T-cell (primary cell): ENCODE results near the gene ANO10. TPM values are rescaled to one million over a fixed set of nuclear protein-coding genes. Genes with fewer than 3 reads are reported as not detected.

Source experiments
- ATAC-seq, 4 experiments: fragments of 200-7000 bp in 3 of 4; fragments of 150-1000 bp in 1 of 4; cut with Tn5 transposase; replicated peaks in 1 of 4; 1 replicate in 3 of 4; 2 replicates in 1 of 4; pipeline ENCODE4 v1.10.0; 2021; ENCODE audit warnings: moderate library complexity in 3 of 4, mild to moderate bottlenecking in 2 of 4, moderate number of reproducible peaks in 1 of 4
- CTCF ChIA-PET, 2 donors: fragments of 300-600 bp; sonication (Branson Sonifier 250); formaldehyde crosslinking; loops; one replicate each; lab custom pipeline; 2022; ENCODE audit warnings: antibody characterized with exemption in 2 of 2; lab: Charles Lee
- POLR2A ChIA-PET, 2 donors: fragments of 300-600 bp; sonication (Branson Sonifier 250); formaldehyde crosslinking; loops; one replicate each; lab custom pipeline; 2022; ENCODE audit warnings: antibody characterized with exemption in 2 of 2; lab: Charles Lee
- DNase-seq, 35 experiments: peaks; one replicate each; pipeline versions ENCODE4 v3.0.0 to v3.0.0-alpha.2; 2013 to 2023
- H3K27ac ChIP-seq: one replicate; pipeline ENCODE4 v1.5.1; 2013; ENCODE audit warnings: low read length
- H3K27me3 ChIP-seq, 2 experiments: replicated peaks in 1 of 2; 1 replicate in 1 of 2; 2 replicates in 1 of 2; pipeline versions ENCODE4 v1.6.1 to v1.7.0; 2013; ENCODE audit warnings: low read length in 1 of 2, mixed read lengths in 1 of 2; ENCODE audit not compliant: control insufficient read depth in 2 of 2, insufficient read depth in 2 of 2; ENCODE audit errors: extremely low read depth in 1 of 2
- H3K36me3 ChIP-seq, 2 donors: 1 replicate in 1 of 2; 2 replicates in 1 of 2; pipeline versions ENCODE4 v1.6.1 to v1.7.0; 2013; ENCODE audit warnings: low read length in 1 of 2; ENCODE audit not compliant: control insufficient read depth in 2 of 2, insufficient read depth in 1 of 2; ENCODE audit errors: extremely low read depth in 1 of 2
- H3K4me1 ChIP-seq, 2 experiments: 1 replicate in 1 of 2; 2 replicates in 1 of 2; pipeline versions ENCODE4 v1.6.1 to v1.7.0; 2013; ENCODE audit warnings: low read length in 2 of 2, mixed read lengths in 1 of 2; ENCODE audit not compliant: insufficient read depth in 2 of 2, control insufficient read depth in 1 of 2; ENCODE audit errors: extremely low read depth in 1 of 2
- H3K4me3 ChIP-seq, 2 donors: 1 replicate in 1 of 2; 2 replicates in 1 of 2; pipeline versions ENCODE4 v1.5.1 to v1.7.0; 2013; ENCODE audit warnings: mild to moderate bottlenecking in 2 of 2, low read length in 1 of 2, moderate library complexity in 1 of 2; ENCODE audit not compliant: control insufficient read depth in 1 of 2; ENCODE audit errors: extremely low read depth in 1 of 2
- H3K9me3 ChIP-seq: 2 replicates; pipeline ENCODE4 v1.7.0; 2013
- H3K27ac Mint-ChIP-seq, 2 donors: one replicate each; pipeline ENCODE4 v1.8.0; 2020 to 2021; ENCODE audit warnings: mild to moderate bottlenecking in 2 of 2, mixed read lengths in 2 of 2
- H3K27me3 Mint-ChIP-seq, 2 donors: one replicate each; pipeline ENCODE4 v1.8.0; 2021 to 2022; ENCODE audit warnings: mixed read lengths in 2 of 2
- H3K36me3 Mint-ChIP-seq: one replicate; pipeline ENCODE4 v1.8.0; 2021; ENCODE audit warnings: mixed read lengths
- H3K4me1 Mint-ChIP-seq, 3 donors: one replicate each; pipeline ENCODE4 v1.8.0; 2020 to 2022; ENCODE audit warnings: mixed read lengths in 3 of 3, mild to moderate bottlenecking in 1 of 3
- H3K4me3 Mint-ChIP-seq, 3 donors: one replicate each; pipeline ENCODE4 v1.8.0; 2020 to 2022; ENCODE audit warnings: mild to moderate bottlenecking in 3 of 3, mixed read lengths in 3 of 3, moderate library complexity in 3 of 3
- H3K9me3 Mint-ChIP-seq, 3 donors: one replicate each; pipeline ENCODE4 v1.8.0; 2020 to 2022; ENCODE audit warnings: mixed read lengths in 3 of 3
- WGBS: methylation state at CpG from one replicate; pipeline ENCODE4 v1.1.5; 2013; ENCODE audit warnings: missing lambda C conversion rate; ENCODE audit not compliant: insufficient coverage; 5-methylcytosine and 5-hydroxymethylcytosine counted together
- total RNA-seq, 35 experiments: library from RNA in 6 of 35; stranded (reverse) in 6 of 35; fragments of 120-200 nt in 1 of 35; gene quantifications; one replicate each; pipeline versions ENCODE4 v1.2.1 to v1.2.4 and lab custom pipeline; 2013 to 2026

Gene ANO10
- total RNA-seq, 5 donors from 2014 or later (not counting 1 experiment from before 2014, with no cell fraction given), result 8.4 to 12.3 (median 9.4) TPM

GRCh38 chr3:43629257-43629656, 7.4 kb upstream of the ANO10 start:
- no peak overlapping the region for H3K27ac ChIP-seq
- H3K9me3 ChIP-seq, result no peaks in the 10 kb centered on the region
- H3K4me1 ChIP-seq, result peaks cover 2 to 3% of the 10 kb centered on the region in 2 experiments
- CTCF ChIA-PET, result no interaction called here
- H3K27me3 ChIP-seq, result peaks cover 0 to 8% of the 10 kb centered on the region in 2 experiments
- no peak overlapping the region for H3K4me3 ChIP-seq
- Mint-ChIP-seq H3K4me3 (no peak overlapping the region), H3K27ac (no peak overlapping the region), H3K36me3 (no peaks in the 10 kb centered on the region), H3K9me3 (peaks cover 0 to 4% (median 0%) of the 10 kb centered on the region in 3 donors), H3K4me1 (peaks cover 0 to 7% (median 0%) of the 10 kb centered on the region in 3 donors), H3K27me3 (peaks cover 0 to 9% of the 10 kb centered on the region in 2 donors)
- no peak for ATAC-seq
- no peak for DNase-seq
- POLR2A ChIA-PET, result no interaction called here
- H3K36me3 ChIP-seq, result no peaks in the 10 kb centered on the region

GRCh38 chr3:43627360-43627759, 5.5 kb upstream of the ANO10 start:
- H3K27ac ChIP-seq, result no peak overlapping the region
- CTCF ChIA-PET, result no interaction called here
- ATAC-seq (no peak), DNase-seq (peak in 1 of 35 experiments; percentile 9)
- H3K4me3 ChIP-seq, result no peak overlapping the region
- POLR2A ChIA-PET, result no interaction called here
- peaks cover 7 to 14% (median 8%) of the 10 kb centered on the region in 3 donors for H3K4me1 Mint-ChIP-seq
- H3K4me3 Mint-ChIP-seq, result no peak overlapping the region
- no peaks in the 10 kb centered on the region for H3K36me3 ChIP-seq
- peaks cover 5 to 10% of the 10 kb centered on the region in 2 experiments for H3K4me1 ChIP-seq
- H3K27ac Mint-ChIP-seq, result no peak overlapping the region
- H3K9me3 ChIP-seq, result no peaks in the 10 kb centered on the region
- peaks cover 0 to 8% of the 10 kb centered on the region in 2 experiments for H3K27me3 ChIP-seq
- peaks cover 0 to 9% of the 10 kb centered on the region in 2 donors for H3K27me3 Mint-ChIP-seq
- peaks cover 0 to 4% (median 0%) of the 10 kb centered on the region in 3 donors for H3K9me3 Mint-ChIP-seq
- no peaks in the 10 kb centered on the region for H3K36me3 Mint-ChIP-seq
- WGBS, result no CpG with 5 or more reads among the region's 2 CpGs

- Histone ChIP-seq H3K27me3 (peaks cover 0 to 6% of the 10 kb centered on the region in 2 experiments), H3K27ac (no peak overlapping the region), H3K4me3 (no peak overlapping the region), H3K36me3 (no peaks in the 10 kb centered on the region), H3K9me3 (no peaks in the 10 kb centered on the region), H3K4me1 (peaks cover 10 to 19% of the 10 kb centered on the region in 2 experiments)
- 100% methylated on average over 2 of the region's 6 CpGs for WGBS
- Mint-ChIP-seq H3K27me3 (peaks cover 0 to 5% of the 10 kb centered on the region in 2 donors), H3K9me3 (peaks cover 0 to 4% (median 0%) of the 10 kb centered on the region in 3 donors), H3K36me3 (no peaks in the 10 kb centered on the region), H3K4me3 (no peak overlapping the region), H3K27ac (no peak overlapping the region), H3K4me1 (peaks cover 18 to 27% (median 19%) of the 10 kb centered on the region in 3 donors)
- ChIA-PET CTCF (no interaction called here), POLR2A (no interaction called here)
- no peak for ATAC-seq
- DNase-seq, result no peak
Measured at GRCh38 chr3:43624619-43625305, 3.0 kb upstream of the ANO10 start.

GRCh38 chr3:43620831-43621655, 768 bp downstream of the ANO10 start:
- no peak overlapping the region for H3K27ac ChIP-seq
- DNase-seq, result peak in 5 of 35 experiments; percentile 0 to 23 (median 2)
- H3K4me1 ChIP-seq, result peaks cover 7 to 16% of the 10 kb centered on the region in 2 experiments
- WGBS, result 18% methylated on average over 19 of the region's 24 CpGs
- no peaks in the 10 kb centered on the region for H3K27me3 ChIP-seq
- POLR2A ChIA-PET, result interaction anchor here (0.6 to 0.7 kb wide), 2 partner anchors 16 to 331 kb away, joined by 3 to 5 read pairs; no protein-coding TSS in a partner anchor
- peak overlapping the region; percentile 81 to 92 (median 86) for H3K4me3 Mint-ChIP-seq
- CTCF ChIA-PET, result interaction anchor here in 1 of 2 donors (0.5 to 0.6 kb wide), 2 partner anchors 397 to 778 kb away, joined by 3 to 5 read pairs; no protein-coding TSS in a partner anchor
- ATAC-seq, result peak in 2 of 4 experiments; percentile 2 to 3
- H3K27me3 Mint-ChIP-seq, result peaks cover 0 to 1% of the 10 kb centered on the region in 2 donors
- H3K27ac Mint-ChIP-seq, result peak overlapping the region in 1 of 2 donors; percentile 61
- no peaks in the 10 kb centered on the region for H3K9me3 Mint-ChIP-seq
- H3K36me3 Mint-ChIP-seq, result no peaks in the 10 kb centered on the region
- H3K4me1 Mint-ChIP-seq, result peaks cover 18 to 19% (median 19%) of the 10 kb centered on the region in 3 donors
- H3K36me3 ChIP-seq, result no peaks in the 10 kb centered on the region
- peak overlapping the region; percentile 66 to 81 for H3K4me3 ChIP-seq
- no peaks in the 10 kb centered on the region for H3K9me3 ChIP-seq

GRCh38 chr3:43619588-43619987, 2.2 kb downstream of the ANO10 start:
- H3K36me3 ChIP-seq, result no peaks in the 10 kb centered on the region
- POLR2A ChIA-PET, result interaction anchor here in 1 of 2 donors (0.6 kb wide), 2 partner anchors 27 to 213 kb away, joined by 4 read pairs; no protein-coding TSS in a partner anchor
- no peaks in the 10 kb centered on the region for H3K9me3 Mint-ChIP-seq
- H3K4me3 ChIP-seq, result no peak overlapping the region
- WGBS, result 83% methylated on average over 1 of the region's 5 CpGs
- peaks cover 18 to 19% (median 19%) of the 10 kb centered on the region in 3 donors for H3K4me1 Mint-ChIP-seq
- CTCF ChIA-PET, result interaction anchor here in 1 of 2 donors (0.7 kb wide), 1 partner anchor 9 kb away, joined by 3 read pairs; no protein-coding TSS in a partner anchor
- H3K36me3 Mint-ChIP-seq, result no peaks in the 10 kb centered on the region
- no peak for DNase-seq
- H3K9me3 ChIP-seq, result no peaks in the 10 kb centered on the region
- no peak overlapping the region for H3K27ac Mint-ChIP-seq
- H3K4me1 ChIP-seq, result peaks cover 7 to 16% of the 10 kb centered on the region in 2 experiments
- no peak overlapping the region for H3K4me3 Mint-ChIP-seq
- ATAC-seq, result no peak
- no peaks in the 10 kb centered on the region for H3K27me3 Mint-ChIP-seq
- no peak overlapping the region for H3K27ac ChIP-seq
- H3K27me3 ChIP-seq, result no peaks in the 10 kb centered on the region

GRCh38 chr3:43618142-43618541, 3.7 kb downstream of the ANO10 start:
- Mint-ChIP-seq H3K27ac (no peak overlapping the region), H3K27me3 (no peaks in the 10 kb centered on the region), H3K4me1 (peaks cover 17 to 19% (median 19%) of the 10 kb centered on the region in 3 donors), H3K9me3 (no peaks in the 10 kb centered on the region), H3K4me3 (no peak overlapping the region), H3K36me3 (no peaks in the 10 kb centered on the region)
- Histone ChIP-seq H3K27ac (no peak overlapping the region), H3K27me3 (no peaks in the 10 kb centered on the region), H3K36me3 (no peaks in the 10 kb centered on the region), H3K4me1 (peaks cover 7 to 16% of the 10 kb centered on the region in 2 experiments), H3K9me3 (no peaks in the 10 kb centered on the region), H3K4me3 (no peak overlapping the region)
- ChIA-PET POLR2A (no interaction called here), CTCF (no interaction called here)
- WGBS, result 80% methylated on average over 1 of the region's 1 CpG
- DNase-seq (no peak), ATAC-seq (no peak)
